HCT116 (cell line): Measurements from ENCODE around the gene TMEM269.

Source experiments
- CBX3 ChIP-seq: IDR thresholded peaks from 2 replicates; pipeline ENCODE4 v1.6.1; 2012; ENCODE audit warnings: low read depth
- EZH2phosphoT487 ChIP-seq: fragments of 200-600 bp; IDR thresholded peaks from 2 replicates; pipeline ENCODE4 v1.6.1; 2018; ENCODE audit warnings: antibody characterized with exemption, borderline replicate concordance
- POLR2A ChIP-seq: IDR thresholded peaks from 2 replicates; pipeline ENCODE4 v1.7.0; 2011; ENCODE audit warnings: borderline replicate concordance; ENCODE audit not compliant: insufficient read depth, insufficient read length; ENCODE audit errors: extremely low read depth
- POLR2AphosphoS5 ChIP-seq: IDR thresholded peaks from 2 replicates; pipeline ENCODE4 v1.6.1; 2011; ENCODE audit warnings: mild to moderate bottlenecking, low read depth, low read length, moderate library complexity
- SP1 ChIP-seq: IDR thresholded peaks from 2 replicates; pipeline ENCODE4 v1.6.1; 2012; ENCODE audit warnings: low read depth
- YY1 ChIP-seq: IDR thresholded peaks from 2 replicates; pipeline ENCODE4 v1.6.1; 2011; ENCODE audit warnings: low read length, low read depth, moderate library complexity, mild to moderate bottlenecking; ENCODE audit not compliant: insufficient replicate concordance; ENCODE audit errors: extremely low read depth
- ZFX ChIP-seq: fragments of 450-650 bp; IDR thresholded peaks from 2 replicates; pipeline ENCODE4 v1.6.1; 2017
- TF ChIP-seq, protein P1 (sequence below), 3 experiments: fragments of 200-600 bp in 1 of 3; sonication (generic) in 1 of 3; IDR thresholded peaks in 2 of 3; conservative IDR thresholded peaks in 1 of 3; 2 replicates each; pipeline ENCODE4 v1.5.1; 2012 to 2017; ENCODE audit warnings: low read depth in 2 of 3, low read length in 2 of 3, antibody characterized with exemption in 1 of 3, borderline replicate concordance in 1 of 3, control low read depth in 1 of 3, mild to moderate bottlenecking in 1 of 3, mixed read lengths in 1 of 3, mixed run types in 1 of 3, moderate library complexity in 1 of 3; ENCODE audit not compliant: insufficient read depth in 1 of 3

GRCh38 chr1:42765269-42765668 is 19.5 kb upstream of the TMEM269 start:
- no peak for TF ChIP-seq EZH2phosphoT487
- TF ChIP-seq POLR2AphosphoS5, result no peak
- TF ChIP-seq YY1, result no peak
- TF ChIP-seq, protein P1, sequence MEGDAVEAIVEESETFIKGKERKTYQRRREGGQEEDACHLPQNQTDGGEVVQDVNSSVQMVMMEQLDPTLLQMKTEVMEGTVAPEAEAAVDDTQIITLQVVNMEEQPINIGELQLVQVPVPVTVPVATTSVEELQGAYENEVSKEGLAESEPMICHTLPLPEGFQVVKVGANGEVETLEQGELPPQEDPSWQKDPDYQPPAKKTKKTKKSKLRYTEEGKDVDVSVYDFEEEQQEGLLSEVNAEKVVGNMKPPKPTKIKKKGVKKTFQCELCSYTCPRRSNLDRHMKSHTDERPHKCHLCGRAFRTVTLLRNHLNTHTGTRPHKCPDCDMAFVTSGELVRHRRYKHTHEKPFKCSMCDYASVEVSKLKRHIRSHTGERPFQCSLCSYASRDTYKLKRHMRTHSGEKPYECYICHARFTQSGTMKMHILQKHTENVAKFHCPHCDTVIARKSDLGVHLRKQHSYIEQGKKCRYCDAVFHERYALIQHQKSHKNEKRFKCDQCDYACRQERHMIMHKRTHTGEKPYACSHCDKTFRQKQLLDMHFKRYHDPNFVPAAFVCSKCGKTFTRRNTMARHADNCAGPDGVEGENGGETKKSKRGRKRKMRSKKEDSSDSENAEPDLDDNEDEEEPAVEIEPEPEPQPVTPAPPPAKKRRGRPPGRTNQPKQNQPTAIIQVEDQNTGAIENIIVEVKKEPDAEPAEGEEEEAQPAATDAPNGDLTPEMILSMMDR (IDR thresholded peaks at IDR 0.05 in 2 of 3, conservative IDR thresholded peaks at IDR 0.05 in 1 of 3; ENCODE audit: borderline replicate concordance in 1 of 3, insufficient read depth in 1 of 3, low read depth in 2 of 3, low read length in 2 of 3), result no peak
- no peak for TF ChIP-seq POLR2A
- no peak for TF ChIP-seq ZFX
- TF ChIP-seq SP1, result no peak
- TF ChIP-seq CBX3, result no peak
